T-helper 22 cell (primary cell): ENCODE results near the gene TMED4.
A peak's percentile ranks its signal among the peaks of the same experiment; 100 is the strongest.

Experiments used
- DNase-seq: peaks from one replicate; pipeline ENCODE4 v3.0.0-alpha.2; 2020; ENCODE audit warnings: low read depth

TMED4 gene

DNA sequence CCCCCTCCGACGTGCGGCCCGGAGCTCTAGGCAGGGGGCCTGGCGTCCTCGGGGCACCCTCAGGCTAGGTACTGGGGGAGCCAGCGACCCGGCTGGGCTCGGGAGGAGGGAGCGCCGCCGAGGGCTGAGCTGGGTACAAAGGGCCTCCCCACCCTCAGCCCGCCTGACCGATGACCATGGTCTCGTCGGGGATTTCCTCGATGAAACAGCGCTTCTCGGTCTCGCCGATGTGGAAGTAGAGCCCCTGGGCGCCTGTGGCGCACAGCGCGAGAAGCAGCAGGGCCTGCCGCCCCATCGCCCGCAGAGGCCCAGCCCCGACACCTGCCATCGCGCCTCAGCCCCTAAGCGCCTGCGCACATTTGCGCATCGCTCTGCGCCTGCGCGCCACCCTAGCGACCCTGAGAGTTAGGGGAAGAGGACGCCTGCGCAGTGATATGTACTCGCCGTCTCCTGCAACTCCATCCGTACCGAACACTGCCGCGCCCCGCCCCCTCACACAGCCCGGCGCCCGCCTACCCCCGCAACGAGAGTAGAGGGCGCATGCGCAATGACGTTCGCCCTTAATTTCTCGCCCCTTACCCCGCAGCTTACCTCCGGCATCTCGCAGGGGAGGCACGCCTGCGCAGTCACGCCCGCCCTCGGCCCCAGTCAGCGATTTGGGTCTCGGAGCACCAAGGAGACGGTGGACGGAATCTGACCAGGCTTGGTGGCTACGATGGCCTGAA is at the start of gene TMED4:
Gene TMED4 (minus strand): TSS at position 353 of the 725 bp plus-strand sequence. CDS start 25 bp downstream, at position 328.
- peak; percentile 100 for DNase-seq

DNA sequence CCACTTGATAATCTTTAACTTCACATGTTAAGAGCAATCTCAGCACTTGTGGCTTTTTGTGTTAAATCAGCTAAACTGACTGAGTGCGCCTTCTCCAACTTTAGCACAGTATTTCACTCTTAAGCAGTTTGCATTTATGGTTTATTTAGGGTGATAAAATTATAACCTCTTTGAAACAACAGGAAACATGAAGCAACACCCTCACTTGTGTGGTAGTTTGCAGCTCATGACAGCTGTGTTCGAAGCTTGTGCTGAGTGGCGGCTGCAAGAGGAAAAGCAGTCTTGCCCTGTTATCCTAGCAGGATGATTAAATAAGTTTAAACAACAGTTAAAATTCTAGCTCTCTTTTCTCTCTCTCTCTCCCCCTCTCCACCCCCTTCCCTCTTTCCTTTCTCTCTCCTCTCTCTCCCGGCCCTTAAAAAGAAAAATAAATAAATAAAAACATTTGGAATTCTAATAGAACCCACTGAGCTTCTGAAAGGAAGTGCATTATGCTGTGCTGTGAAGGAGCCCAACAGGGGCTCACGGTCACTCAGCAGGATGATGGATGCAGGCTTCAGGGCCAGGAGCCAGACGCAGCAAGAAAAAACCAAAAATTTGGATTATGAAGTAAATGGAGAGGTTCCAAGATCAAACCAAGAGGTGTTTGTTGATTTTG is 49.6 kb upstream of the TMED4 start:
- DNase-seq = peak; percentile 51

DNA sequence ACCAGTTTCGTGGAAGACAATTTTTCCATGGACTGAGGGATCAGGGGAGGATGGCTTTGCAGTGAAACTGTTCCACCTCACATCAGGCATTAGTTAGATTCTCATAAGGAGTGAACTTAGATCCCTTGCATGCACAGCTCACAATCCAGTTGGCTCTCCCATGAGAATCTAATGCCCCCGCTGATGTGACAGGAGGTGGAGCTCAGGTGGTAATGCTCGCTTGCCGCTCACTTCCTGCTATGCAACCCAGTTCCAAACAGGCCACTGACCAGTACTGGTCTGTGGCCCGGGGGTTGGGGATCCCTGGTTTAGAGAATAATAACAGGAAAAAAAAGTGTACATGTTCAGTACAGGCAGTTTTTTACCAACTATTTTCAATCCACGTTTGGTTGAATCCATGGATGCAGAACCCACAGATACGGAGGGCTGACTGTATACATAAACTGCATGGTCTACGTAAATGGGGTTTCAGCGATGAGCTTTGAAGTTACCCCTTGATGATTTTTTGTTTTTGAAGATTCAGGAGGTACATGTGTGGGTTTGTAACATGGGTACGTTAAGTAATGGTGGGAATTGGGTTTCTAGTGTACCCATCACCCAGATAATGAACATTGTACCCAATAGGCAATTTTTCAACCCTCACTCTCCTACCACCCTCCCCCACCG is 48.9 kb upstream of the TMED4 start:
- no peak for DNase-seq

DNA sequence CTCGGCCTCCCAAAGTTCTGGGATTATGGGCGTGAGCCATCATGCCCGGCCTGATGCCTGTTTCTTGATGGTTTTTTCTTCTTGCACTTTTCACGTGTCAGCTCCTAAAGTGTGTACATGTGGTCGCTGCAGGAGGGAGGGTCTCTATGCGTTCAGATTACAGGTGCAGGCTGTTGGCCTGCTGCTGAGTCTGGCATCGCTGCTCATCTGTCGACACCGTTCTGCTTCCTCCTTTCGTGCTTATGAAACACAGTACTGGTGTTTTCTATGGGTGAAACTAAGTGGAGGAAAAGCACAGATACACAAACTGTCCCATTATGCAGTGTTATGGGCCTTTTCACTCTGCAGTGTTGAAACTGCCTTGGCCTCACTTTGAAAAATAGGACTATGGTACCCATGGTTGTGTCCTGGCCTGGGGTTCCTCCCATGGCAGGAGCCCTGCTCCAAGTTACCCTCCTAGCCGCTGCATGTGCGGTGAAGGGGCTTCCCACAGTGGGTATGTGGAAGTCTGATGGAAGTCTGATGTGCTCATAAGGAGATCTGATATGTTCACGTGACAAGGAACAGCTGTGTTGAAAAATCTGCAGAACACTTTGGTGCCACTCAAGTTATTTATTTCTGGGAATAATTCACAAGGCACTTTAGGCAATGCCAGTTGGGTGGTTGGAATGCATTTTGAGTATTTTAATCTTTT is 47.9 kb upstream of the TMED4 start:
- DNase-seq = no peak

DNA sequence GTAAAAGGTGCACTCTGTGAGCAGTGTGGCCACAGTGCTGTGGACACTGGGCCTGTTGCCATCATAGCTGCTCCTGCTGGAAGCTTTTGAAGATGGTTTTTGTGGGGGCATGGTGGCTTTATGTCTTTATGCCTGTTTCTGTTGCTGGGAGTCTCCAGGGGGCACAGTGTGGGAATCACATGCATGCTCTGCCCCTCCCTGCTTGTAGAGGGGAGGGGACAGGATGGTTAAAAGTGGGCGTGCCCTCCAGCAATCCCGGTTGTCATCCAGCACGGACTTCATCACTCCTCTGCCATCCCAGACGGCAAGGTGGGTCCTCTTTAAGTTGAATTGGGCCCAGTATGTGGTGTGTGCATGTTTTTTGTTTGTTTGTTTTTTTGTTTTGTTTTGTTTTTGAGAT is 44.6 kb upstream of the TMED4 start:
- DNase-seq = no peak

- DNase-seq = no peak
Measured at GRCh38 chr7:44625526-44626471, 43.8 kb upstream of the TMED4 start.

GRCh38 chr7:44624318-44624717 is 42.3 kb upstream of the TMED4 start:
- DNase-seq = no peak

- no peak for DNase-seq
Measured at GRCh38 chr7:44622342-44623151, 40.5 kb upstream of the TMED4 start.

GRCh38 chr7:44621750-44622103 is 39.7 kb upstream of the TMED4 start:
- no peak for DNase-seq

- DNase-seq = no peak
Measured at GRCh38 chr7:44621034-44621749, 39.2 kb upstream of the TMED4 start.

- peak; percentile 60 for DNase-seq
Measured at GRCh38 chr7:44618753-44619152, 36.7 kb upstream of the TMED4 start.

DNA sequence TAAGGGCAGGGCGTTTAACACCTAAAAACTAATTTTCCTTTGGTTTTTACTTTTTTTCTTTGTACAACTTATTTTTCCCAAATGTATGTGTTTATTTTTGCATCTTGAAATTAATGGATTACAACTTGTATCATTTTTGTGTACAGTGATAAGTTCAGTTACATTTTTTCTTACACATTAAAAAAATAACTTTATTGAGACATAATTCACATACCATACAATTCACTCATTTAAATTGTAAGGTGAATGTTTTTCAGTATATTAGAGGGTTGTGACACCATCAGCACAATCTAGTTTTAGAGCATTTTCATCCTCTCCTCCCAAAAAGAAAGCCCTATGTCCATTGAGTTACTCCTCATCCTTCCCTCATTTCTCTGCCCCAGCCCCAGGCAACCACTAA is 36.0 kb upstream of the TMED4 start:
- no peak for DNase-seq

GRCh38 chr7:44617225-44617890 is 35.3 kb upstream of the TMED4 start:
- no peak for DNase-seq

DNA sequence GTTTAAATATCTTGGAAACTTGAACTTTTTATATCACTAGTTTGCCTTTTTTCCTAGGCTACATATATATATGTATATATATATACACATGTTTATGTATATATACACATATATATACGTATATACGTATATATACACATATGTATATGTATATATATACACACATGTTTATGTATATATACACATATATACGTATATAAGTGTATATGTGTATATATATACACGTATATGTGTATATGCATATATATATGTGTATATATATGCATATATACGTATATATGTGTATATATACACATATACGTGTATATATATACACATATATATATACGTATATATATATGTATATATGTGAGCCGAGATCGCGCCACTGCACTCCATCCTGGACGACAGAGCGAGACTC is 34.5 kb upstream of the TMED4 start:
- DNase-seq = no peak

DNA sequence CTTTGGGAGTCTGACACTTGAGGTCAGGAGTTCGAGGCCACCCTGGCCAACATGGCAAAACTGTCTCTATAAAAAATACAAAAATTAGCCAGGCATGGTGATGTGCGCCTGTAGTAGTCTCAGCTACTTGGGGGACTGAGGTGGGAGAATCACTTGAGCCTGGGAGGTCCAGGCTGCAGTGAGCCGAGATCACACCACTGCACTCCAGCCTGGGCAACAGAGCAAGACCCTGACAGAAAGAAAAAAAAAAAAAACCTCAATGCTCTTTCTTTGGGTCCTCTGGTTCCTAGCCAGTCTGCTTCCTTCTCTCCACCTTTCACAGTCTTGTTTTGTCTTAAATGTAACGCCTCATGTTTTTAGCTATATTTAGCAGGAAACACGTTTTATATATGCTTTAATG is 33.8 kb upstream of the TMED4 start:
- no peak for DNase-seq

DNA sequence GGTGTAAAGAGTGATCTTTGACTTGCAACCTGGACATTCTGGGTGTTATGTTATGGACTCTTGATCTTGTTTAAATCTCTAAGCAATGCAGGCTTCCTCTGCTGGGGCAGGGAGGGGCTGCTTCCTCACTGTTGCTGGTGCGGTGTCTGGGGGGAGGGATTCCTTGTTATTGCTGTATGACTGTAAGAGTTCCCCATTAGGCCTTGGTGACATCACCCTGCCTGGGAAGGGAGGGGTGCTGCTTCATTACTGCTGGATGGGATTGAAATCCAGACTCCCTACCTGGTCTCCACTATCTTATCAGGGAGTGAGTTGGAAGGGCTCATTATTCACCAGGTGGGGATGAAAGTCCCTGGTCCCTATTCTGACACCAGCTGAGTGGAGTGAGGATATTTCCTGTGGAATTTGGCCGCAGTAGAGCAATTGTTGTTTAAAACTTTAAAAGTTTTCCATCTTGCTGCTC is 33.1 kb upstream of the TMED4 start:
- peak; percentile 53 for DNase-seq

GRCh38 chr7:44609829-44610228 is 27.8 kb upstream of the TMED4 start:
- no peak for DNase-seq

DNA sequence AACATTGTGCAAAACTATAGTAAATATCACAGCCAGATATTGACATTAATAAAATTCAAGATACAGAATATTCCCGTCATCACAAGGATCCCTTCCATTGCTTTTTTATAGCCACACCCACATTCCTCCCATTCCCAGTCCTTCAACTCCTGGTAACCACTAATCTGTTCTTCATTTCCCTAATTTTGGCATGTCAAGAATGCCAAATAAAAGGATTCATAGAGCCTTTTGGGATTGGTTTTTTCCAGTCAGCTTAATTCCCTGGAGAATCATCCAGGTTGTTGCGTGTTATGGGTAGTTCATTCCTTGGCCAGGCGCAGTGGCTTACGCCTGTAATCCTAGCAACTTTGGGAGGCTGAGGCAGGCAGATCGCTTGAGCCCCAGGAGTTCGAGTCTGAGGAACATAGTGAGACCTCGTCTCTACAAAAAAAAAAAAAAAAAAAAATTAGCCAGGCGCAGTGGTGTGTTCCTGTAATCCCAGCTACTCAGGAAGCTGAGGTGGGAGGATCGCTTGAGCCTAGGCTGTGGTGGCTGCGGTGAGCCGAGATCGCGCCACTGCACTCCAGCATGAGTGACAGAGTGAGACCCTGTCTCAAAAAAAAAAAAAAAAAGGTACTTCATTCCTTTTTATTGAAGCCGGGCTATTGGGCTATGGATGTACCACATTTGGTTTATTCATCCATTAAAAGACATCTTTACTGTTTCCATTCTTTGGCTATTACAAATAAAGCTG is 27.1 kb upstream of the TMED4 start:
- no peak for DNase-seq
